ENCODE results near the gene ANKAR.

DNA sequence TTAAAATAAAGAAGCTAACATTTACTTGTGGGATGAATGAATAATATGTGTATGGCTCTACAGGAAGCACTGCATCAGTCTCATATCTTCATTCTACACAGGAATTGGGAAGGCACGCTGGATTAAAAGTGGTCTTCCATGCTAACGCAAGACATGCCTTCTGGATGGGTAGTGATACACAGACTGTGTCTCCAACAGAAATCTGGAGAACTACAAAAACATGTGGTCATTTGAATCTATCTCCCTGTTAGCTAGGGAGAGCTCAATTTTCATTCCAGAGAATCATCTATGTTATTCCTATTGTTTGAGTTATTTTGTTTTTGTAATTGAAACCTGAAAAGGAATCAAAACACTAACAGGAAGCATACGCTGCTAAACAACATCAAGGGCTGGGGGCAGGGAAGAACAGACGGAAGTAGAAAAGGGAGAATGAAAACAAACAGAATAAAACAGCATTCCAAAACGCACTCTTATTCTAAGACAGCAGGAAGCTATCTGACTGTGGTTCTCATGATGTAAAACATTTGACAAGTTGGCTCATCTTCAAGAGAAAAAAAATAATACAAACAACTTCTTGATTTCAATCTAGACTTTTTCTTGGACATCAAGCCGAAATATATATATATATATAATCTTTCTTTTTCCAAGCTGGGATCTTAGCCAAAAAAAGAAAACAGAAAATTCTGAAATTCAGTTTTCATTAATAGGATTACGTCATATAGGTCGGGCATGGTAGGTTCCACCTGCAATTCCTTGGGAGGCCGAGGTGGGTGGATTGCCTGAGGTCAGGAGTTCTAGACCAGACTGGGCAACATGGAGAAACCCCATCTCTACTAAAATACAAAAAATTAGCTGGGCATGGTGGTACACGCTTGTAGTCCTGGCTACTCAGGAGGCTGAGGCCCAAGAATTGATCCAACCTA, 44.7 kb upstream of the ANKAR start:
- TF ChIP-seq, protein P1, sequence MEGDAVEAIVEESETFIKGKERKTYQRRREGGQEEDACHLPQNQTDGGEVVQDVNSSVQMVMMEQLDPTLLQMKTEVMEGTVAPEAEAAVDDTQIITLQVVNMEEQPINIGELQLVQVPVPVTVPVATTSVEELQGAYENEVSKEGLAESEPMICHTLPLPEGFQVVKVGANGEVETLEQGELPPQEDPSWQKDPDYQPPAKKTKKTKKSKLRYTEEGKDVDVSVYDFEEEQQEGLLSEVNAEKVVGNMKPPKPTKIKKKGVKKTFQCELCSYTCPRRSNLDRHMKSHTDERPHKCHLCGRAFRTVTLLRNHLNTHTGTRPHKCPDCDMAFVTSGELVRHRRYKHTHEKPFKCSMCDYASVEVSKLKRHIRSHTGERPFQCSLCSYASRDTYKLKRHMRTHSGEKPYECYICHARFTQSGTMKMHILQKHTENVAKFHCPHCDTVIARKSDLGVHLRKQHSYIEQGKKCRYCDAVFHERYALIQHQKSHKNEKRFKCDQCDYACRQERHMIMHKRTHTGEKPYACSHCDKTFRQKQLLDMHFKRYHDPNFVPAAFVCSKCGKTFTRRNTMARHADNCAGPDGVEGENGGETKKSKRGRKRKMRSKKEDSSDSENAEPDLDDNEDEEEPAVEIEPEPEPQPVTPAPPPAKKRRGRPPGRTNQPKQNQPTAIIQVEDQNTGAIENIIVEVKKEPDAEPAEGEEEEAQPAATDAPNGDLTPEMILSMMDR (IDR thresholded peaks at IDR 0.05; ENCODE audit: control extremely low read depth in 1 of 3, insufficient read depth in 1 of 3, low read depth in 1 of 3, low read length in 3 of 3), result no peak
- no peak for TF ChIP-seq EZH2 (IDR thresholded peaks at IDR 0.05; ENCODE audit: low read depth, low read length, severe bottlenecking)
- no peak for TF ChIP-seq FOSL1 (IDR thresholded peaks at IDR 0.05; ENCODE audit: insufficient read depth, low read depth, low read length)
- TF ChIP-seq RNF2 (IDR thresholded peaks at IDR 0.05; ENCODE audit: borderline replicate concordance, low read depth, low read length, missing control alignments, poor library complexity, severe bottlenecking), result no peak
- TF ChIP-seq PHF8 (conservative IDR thresholded peaks at IDR 0.05; ENCODE audit: low read depth, low read length), result no peak
